K562 (cell line): ENCODE data around the gene RYR3.

Experiments used
- BACH1 ChIP-seq: fragments of 200-800 bp; sonication (Bioruptor generic); IDR thresholded peaks from 2 replicates; pipeline ENCODE4 v1.6.1; 2016; ENCODE audit warnings: missing genetic modification characterization, missing compliant biosample characterization
- CHD1 ChIP-seq: fragments of 200-600 bp; sonication (generic); IDR thresholded peaks from one replicate; pipeline ENCODE4 v1.6.1; 2012; ENCODE audit warnings: mild to moderate bottlenecking, moderate library complexity, low read length, inconsistent platforms
- CTCF ChIP-seq, 3 experiments: IDR thresholded peaks in 2 of 3; conservative IDR thresholded peaks in 1 of 3; 2 replicates each; pipeline ENCODE4 v1.5.1; 2011 to 2012; ENCODE audit warnings: low read length in 3 of 3, mild to moderate bottlenecking in 3 of 3, control low read depth in 2 of 3, improper control_type of control experiment in 1 of 3, inconsistent platforms in 1 of 3, low read depth in 1 of 3, mixed read lengths in 1 of 3, moderate library complexity in 1 of 3; ENCODE audit not compliant: insufficient read depth in 2 of 3
- EP300 ChIP-seq: IDR thresholded peaks from 2 replicates; pipeline ENCODE4 v1.6.1; 2012; ENCODE audit warnings: low read length, improper control_type of control experiment
- ESRRA ChIP-seq: fragments of 450-650 bp; IDR thresholded peaks from 2 replicates; pipeline ENCODE4 v1.6.1; 2014; ENCODE audit warnings: low read depth, mild to moderate bottlenecking, moderate library complexity, borderline replicate concordance
- IRF2 ChIP-seq: sonication (generic); formaldehyde crosslinking; IDR thresholded peaks from 2 replicates; pipeline ENCODE4 v1.8.1; 2022; ENCODE audit warnings: mild to moderate bottlenecking, missing genetic modification reagents
- NBN ChIP-seq: fragments of 450-650 bp; IDR thresholded peaks from 2 replicates; pipeline ENCODE4 v1.6.1; 2016; ENCODE audit warnings: low read depth, mild to moderate bottlenecking
- POLR2A ChIP-seq: fragments of 450-650 bp; conservative IDR thresholded peaks from 2 replicates; pipeline ENCODE4 v1.6.1; 2016
- TCF7L2 ChIP-seq: fragments of 150-350 bp; IDR thresholded peaks from 2 replicates; pipeline ENCODE4 v1.6.1; 2016; ENCODE audit warnings: low read depth, mild to moderate bottlenecking, low read length, moderate library complexity
- ZFP1 ChIP-seq: fragments of 450-650 bp; formaldehyde crosslinking; IDR thresholded peaks from 2 replicates; pipeline ENCODE4 v1.4.0; 2020; ENCODE audit warnings: mild to moderate bottlenecking, mixed read lengths
- ZKSCAN1 ChIP-seq: fragments of 150-350 bp; IDR thresholded peaks from 2 replicates; pipeline ENCODE4 v1.6.1; 2016; ENCODE audit warnings: low read depth, low read length
- ZNF707 ChIP-seq: fragments of 250-450 bp; sonication (Bioruptor Pico); conservative IDR thresholded peaks from 2 replicates; pipeline ENCODE4 v1.8.0; 2022; ENCODE audit warnings: inconsistent platforms, mild to moderate bottlenecking, moderate library complexity

DNA sequence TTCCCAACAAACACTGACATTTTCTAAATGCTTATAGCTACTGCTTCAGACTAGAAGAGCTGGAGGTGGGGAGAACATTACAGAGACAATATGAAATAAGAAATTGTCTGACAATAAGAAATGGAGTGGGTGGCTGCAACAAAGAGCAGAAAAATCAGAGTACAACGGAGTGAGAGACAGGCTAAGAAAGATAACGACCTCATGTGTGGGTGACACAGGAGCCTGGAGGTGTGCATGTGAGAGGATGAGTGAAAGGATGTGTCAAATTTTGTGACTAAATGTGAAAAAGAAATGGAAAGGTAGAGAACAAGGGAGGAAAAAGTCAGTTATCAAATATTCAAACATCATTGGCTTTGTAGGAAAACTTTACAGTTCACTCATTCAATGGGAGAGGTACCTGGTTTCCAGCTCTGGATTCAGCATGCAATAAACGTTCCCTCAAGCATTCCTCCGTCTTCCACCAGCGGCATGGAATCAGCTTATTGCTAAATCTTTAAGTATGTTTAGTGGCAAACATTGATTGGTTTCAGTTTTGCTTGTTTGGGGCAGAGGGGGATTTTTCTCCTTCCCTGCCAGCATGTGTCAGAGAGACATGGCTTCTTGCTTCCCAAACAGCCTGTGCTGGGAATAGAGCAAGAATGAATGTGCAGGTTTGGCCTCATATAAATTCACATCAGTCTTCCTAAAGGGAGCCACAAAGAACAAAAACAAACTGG lies 553.8 kb downstream of the RYR3 start:
- TF ChIP-seq ZNF707 (CRISPR knock-in tag) (no peak), IRF2 (CRISPR knock-in tag) (no peak), POLR2A (no peak), ZFP1 (CRISPR knock-in tag) (no peak), CTCF (IDR thresholded peaks at IDR 0.05 in 2 of 3, conservative IDR thresholded peaks at IDR 0.05 in 1 of 3; ENCODE audit: insufficient read depth in 2 of 3, low read depth in 1 of 3, low read length in 3 of 3) (no peak), EP300 (no peak), BACH1 (tag) (no peak), ZKSCAN1 (no peak), NBN (no peak), CHD1 (no peak), TCF7L2 (no peak), ESRRA (no peak)
